HG02798 (cell line): ENCODE data around the gene FBXO31.
A peak's percentile ranks its signal among the peaks of the same experiment; 100 is the strongest.

Experiments used
- ATAC-seq: cut with Tn5 transposase; IDR thresholded peaks from one replicate; pipeline ENCODE4 v1.9.1; 2021; ENCODE audit warnings: mild to moderate bottlenecking; ENCODE audit not compliant: unreplicated experiment, poor library complexity

FBXO31 gene, protein sequence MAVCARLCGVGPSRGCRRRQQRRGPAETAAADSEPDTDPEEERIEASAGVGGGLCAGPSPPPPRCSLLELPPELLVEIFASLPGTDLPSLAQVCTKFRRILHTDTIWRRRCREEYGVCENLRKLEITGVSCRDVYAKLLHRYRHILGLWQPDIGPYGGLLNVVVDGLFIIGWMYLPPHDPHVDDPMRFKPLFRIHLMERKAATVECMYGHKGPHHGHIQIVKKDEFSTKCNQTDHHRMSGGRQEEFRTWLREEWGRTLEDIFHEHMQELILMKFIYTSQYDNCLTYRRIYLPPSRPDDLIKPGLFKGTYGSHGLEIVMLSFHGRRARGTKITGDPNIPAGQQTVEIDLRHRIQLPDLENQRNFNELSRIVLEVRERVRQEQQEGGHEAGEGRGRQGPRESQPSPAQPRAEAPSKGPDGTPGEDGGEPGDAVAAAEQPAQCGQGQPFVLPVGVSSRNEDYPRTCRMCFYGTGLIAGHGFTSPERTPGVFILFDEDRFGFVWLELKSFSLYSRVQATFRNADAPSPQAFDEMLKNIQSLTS

DNA sequence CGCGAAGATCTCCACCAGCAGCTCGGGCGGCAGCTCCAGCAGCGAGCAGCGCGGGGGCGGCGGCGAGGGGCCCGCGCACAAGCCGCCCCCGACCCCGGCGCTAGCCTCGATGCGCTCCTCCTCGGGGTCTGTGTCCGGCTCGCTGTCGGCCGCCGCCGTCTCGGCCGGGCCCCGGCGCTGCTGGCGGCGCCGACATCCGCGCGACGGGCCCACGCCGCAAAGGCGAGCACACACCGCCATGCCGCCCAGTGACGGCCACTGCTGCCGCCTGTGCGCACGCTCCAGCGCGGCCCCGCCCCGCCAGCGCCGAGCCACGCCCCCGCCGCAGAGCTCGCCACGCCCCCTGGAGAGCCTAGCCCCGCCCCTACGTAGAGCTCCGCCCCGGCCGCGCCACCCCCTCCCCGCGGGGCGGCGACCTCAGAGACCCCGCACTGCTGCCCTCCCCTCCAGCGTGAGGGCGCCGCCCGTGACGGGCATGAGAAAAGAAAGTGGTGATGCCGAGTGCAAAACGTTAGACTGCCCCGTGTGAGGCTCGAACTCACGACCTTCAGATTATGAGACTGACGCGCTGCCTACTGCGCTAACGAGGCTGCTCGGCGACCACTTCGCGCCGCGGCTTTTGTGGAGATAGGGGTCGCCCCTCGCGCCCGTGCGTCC lies at the start of gene FBXO31:
Gene FBXO31, minus strand, starts transcription at position 272 of the 657 bp plus-strand sequence. Its CDS starts 32 bp downstream, at position 240.
- ATAC-seq: peak; percentile 61

DNA sequence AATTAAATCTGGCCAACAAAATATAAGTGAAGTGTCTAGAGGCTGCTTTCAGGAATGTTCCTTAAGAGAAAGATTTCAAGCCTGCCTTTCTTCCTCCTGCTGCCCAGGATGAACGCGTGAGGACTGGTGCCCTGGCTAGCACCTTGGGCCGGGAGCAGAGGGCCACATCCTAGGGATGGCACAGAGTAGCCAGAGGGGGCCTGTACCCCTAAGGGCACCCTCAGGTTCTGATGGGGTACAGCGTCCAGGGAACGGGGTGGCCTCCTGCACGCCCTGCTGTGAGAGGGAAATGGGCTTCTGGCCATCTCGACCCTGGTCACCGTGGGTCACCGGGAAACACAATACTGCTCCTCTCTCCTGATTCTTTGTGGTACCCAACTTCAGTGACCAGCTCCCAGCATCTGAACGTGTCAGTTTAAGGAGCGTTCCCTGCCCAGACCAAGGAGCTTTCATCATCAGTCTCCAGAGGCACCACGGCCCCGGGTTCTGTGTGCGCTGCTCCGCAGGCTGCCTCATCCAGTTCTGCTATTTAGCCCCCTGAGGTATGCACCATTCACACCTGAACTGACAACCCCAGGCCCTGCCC lies 48.8 kb upstream of the FBXO31 start:
- ATAC-seq: no peak

DNA sequence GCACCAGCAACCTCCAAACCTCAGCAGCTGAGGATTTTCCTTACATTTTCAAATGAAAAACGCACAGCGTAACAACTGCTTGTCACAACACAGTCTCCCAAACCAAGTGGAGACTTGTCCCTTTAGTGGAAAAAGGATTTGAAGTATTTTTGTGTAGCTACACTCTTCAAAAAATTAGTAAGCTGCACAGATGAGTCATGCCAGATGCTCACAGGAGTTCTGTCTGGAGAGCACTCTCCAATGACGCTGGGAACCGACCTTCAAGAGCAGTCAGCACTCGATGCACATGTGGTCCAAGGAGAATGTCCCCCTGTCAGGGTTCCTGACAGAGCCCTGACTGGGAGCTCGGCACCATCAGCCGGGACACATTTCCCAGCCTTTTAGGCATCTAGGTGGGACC lies 48.4 kb upstream of the FBXO31 start:
- no peak for ATAC-seq

DNA sequence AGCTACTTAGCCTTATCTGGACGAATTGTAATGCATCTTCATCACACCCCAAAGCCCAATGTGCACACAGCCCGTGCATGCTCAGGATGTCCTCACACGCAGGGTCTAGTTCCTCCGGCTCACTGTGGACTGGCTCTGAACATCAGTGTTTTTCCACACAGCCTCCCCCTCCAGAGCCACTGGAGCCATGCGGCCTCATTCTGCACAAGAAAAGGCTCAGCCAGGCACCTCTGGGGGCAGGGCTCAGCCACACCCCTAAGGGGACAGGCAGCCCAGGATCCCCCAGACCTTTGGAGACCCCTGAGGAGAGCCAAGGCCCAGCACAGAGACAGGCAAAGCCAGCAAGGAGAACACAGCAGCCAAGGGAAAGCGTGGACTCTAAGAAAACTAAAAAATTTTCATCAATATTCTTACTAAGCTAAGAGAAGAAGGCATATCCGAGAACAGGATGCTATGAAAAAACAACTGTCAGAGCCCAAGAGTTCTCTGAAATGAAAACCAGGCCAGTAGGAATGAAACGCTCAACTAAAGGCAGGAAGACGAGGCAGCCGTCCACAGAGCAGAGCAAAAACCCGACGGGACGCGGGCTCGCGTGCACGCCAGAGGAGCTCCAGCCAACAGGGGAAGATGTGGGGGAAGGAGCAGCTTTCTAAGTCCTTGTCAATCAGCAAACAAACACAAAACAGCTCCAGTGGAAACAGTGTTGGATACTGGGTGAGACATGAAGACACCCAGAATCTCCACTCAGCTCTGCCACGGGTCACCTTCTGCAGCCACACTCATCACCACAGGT lies 43.0 kb upstream of the FBXO31 start:
- no peak for ATAC-seq

DNA sequence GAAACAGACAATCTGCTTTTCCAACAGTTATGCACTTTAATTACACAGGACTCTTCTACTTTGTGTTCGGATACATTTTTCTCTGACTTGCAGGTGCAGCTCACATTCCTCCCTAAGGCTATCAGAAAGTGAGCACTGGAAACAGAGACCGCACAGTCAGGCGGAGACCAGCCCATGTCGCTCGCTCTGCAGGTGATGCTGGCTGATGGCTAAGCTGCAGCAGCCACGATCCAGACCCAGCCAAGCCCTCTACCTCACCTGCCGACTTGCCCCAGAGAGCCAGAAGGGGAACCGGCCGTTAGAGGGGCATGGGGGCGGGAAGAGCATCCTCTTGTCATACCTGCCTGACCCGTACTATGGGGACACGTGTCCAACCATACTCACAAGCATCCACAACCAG lies 42.4 kb upstream of the FBXO31 start:
- no peak for ATAC-seq

DNA sequence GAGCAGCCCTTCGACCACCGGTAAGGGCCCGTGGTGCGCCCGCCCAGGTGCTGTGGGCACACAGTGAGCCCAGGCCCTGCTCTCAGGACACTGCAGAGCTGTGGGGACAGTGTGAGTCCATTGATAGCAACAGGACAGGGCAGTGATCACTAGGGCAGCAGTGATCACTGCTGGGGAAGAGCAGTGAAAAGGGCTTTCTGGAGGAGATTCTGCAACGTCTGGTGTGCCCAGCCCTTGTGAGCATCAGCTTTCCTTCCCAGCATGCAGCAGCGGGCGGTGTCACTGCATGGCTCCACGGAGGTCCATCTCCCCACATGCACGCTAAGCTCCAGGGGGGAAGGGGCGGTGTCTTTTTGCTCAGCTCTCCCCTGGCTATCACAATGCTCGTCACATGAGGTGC lies 40.7 kb upstream of the FBXO31 start:
- ATAC-seq: no peak

DNA sequence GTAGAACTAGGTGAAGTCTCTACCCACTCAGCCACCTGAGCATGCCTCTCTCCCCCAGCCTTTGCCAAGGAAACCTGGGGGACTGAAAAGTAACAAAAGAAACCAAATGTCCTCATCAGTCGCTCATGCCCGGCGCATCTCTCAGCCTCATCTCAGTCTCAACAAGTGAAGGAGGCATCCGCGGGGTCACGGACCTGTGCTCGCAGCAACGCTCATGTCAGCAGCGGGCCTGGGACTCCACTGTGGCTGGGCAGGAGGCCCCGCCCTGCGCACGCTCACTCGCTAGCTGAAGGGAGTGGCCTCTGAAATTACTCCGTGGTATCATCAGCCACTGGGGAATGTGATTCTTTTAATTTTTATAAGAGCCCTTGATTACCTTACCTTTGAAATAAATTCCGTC lies 39.9 kb upstream of the FBXO31 start:
- ATAC-seq: no peak

DNA sequence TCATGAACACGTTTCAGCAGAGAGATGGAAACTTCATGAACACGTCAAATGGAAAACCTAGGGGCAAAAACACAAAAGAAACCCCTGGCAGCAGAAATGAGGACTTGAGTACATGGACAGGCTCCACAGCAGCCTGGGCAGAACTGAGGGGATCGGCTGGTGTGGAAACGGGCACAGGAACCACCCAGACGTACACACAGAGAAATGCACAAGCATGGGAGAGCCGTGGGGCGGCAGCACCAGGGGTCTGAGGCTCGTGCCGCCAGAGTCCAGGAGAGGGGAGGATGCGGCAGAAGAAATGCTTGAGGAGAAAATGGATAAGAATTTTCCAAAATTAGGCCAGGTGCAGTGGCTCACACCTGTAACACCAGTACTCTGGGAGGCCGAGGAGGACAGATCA lies 38.5 kb upstream of the FBXO31 start:
- ATAC-seq: no peak

DNA sequence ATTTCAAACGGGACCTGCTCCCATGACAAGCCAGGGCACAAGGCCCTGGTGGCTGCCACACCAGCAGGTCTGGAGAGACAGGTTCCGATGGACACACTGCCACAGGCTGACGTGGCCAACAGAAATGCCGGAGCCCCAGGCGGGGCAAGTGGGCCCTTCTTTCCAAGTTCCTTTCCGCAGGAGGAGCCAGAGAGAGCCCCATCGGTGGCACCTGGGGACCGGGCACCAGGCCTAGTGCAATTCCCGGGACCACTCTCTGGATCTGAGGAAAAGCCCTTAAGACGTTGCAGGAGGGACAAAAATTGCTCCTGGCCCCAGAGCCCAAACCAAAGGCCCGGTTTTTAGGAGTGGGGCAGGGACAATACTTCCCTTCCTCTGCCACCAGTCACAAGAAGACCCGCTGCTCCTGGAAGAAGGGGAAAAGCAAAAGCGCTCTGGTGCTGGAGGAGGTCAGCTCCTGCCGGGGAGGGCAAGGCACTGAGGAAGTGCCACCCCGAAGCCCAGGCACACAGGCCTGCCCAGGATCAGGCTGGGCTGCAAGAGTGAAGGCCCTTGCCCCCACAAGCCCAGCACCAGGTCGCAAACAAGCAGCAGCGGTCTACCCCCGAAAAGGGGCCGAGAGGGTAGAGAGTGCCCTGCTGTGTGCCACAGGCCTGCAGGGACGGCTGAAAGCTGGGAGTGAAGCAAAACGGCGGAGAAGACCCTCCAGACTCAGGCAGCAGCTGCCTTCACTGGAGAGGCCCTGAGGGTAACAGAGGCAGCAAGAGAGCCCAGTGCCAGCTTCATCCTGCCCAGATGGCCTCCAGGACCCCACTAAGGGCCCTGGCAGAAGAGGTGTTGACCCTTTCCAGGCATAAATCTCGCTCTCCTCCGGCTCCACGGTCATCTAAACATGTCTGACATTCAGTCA lies 37.7 kb upstream of the FBXO31 start:
- ATAC-seq: no peak

DNA sequence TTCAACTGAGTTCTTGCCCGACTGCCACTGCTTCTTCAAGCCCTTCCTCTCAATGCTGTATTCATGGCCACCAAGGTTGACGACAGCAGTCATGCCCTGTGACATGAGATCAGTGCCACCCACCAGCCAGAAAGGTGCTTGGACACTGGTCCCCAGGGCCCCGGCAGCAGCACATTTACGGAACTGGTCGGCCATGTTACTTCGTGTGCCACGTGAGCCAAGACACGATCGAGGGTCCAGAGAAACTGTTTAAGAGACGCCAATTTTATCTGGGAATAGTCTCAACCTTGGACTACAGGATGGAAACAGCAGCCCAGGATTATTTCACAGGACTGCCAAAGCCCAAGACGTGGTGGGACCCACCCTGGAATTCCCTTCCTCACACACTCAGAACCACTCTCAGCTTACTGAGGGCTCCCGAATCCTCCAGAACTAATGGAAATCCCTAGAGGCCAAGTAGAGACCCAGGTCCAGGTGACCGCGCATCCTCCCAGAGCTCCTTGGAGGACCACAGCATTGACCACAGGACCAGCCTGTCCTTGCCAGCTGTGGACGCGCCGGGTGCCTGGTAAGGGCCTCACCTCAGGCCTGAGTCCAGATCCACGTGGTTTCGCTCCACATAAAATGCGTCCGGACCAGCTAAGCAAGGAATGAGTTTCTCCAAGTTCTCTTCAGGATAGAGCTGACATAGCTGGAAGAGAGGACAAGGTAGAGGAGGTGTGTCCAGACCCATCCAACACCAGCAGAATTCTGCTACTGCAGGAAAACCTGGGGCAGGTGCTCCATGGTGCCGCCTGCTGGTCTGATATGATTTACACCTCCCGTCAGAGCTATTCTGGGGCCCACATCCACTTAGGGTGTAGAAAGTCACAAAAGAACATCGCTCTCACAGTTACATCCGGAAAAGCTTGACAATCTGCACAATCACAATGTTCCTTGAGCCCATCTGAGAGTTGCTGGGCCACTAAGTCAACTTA lies 36.7 kb upstream of the FBXO31 start:
- no peak for ATAC-seq

DNA sequence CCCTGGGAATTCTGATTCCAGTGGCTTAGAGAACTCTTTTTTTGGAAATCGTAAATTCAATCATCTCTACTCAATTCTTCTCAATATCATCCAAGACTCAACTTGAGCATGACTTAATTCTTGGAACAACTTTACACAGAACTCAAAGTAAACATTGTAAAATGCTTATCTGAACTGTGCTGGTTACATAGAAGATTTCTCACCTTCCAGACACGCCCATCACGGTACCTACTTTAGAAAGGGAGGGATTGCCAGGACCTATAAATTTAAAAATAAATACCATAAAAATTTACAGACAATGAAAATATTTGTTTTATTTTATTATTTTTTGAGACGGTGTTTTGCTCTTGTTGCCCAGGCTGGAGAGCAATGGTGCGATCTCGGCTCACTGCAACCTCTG lies 35.1 kb upstream of the FBXO31 start:
- ATAC-seq: no peak

DNA sequence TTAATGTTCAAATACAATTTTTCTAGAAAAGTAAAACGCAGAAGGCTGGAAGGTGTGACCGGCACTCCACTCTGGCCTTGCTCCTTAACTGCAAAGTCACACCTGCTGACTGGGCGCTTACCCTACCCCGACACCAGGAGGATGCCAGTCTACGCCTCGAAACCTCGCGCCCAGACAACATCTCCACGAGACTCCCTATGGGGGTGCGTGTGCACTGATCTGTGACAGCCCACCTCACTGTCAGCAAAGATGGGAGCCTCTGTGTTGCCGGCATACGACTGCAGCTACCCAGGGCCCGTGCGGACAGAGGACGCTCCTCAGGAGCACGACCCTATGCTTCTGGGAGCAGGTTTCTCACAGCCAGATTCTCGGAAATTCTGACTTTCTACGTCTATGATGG lies 34.6 kb upstream of the FBXO31 start:
- no peak for ATAC-seq

DNA sequence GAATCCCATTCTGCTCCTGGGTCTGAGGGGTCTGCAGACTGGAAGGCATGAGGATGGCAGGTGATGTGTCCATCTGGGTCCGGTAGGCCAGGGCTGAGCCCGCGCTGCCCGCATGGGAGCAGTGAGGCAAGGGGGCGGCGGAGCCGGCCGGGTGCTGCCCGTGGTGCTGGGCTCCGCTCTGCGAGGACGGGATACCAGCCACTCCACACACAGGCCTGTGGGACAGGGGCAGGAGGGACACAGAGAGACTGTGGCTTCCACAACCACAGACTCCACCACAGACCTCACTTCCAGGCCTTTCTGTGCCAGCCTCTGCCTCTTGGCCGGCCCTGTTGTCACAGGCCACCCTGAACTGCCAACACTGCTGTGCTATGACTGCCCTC lies 33.9 kb upstream of the FBXO31 start:
- no peak for ATAC-seq

DNA sequence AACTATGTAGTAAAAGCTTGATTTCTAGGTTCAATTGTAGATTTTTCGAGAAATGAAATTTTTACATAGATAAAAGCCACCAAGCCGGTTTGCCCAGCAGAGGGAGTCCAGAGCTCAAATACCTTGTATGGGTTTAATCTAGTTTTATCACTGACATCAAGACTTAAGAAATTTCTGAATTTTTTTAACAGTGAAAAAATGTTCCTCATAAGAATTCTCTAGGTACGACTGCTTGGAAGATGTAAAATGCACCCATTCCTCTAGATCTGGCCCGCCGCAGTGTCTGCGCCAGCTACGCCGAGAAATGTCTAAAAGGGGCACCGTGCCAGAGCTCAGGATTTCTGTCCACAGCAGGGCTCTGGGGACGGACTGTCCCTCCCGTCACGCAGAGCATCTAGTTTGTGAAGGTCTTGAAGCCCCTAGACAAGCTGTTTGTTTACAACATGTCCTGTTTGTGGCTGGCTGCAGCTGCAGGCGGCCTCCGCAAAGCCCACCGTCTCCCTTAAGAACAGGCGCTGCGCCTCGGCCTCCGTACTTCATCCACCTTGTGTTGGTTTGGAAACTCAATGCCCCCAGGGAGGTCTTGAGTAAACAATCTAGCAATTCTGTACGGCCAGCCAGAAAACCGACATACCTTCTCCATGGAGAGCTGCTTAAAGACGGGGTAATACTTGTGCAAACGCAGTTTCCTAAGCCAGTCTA lies 33.4 kb upstream of the FBXO31 start:
- ATAC-seq: no peak

DNA sequence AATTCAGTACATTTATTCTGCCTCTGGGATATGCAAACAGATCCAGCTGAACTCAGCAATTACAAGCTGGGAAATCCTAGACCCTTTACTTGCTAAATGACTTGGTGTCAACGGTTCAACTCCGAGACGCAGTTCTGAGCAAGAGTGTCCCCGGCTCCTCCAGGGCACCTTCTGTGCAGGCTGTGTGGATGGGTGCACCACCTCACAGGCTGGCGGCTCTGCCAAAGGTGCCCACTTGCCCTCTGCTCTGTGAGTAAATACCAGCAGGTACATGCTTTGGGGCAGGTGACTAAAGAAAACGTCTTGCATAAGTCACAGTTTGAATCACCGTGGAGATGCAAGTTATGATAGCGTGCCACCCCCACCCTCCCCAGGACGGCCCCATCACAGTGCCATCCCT lies 31.9 kb upstream of the FBXO31 start:
- ATAC-seq: no peak

DNA sequence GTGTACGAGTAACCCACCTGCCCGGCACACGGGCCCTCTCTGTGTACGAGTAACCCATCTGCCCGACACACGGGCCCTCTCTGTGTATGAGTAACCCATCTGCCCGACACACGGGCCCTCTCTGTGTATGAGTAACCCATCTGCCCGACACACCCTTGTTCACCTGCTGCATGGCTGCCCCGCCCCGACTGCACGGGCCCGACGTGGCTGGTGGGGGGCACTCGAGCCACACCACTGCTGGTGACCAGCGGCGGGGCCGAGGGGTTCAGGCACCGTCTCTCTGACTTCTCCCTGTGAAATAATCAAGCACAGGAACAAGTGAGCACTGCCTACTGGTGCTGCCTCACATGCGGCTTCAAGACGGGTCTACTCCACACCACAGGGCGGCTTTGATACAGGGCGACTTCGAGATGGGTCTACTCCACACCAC lies 30.7 kb upstream of the FBXO31 start:
- ATAC-seq: no peak

DNA sequence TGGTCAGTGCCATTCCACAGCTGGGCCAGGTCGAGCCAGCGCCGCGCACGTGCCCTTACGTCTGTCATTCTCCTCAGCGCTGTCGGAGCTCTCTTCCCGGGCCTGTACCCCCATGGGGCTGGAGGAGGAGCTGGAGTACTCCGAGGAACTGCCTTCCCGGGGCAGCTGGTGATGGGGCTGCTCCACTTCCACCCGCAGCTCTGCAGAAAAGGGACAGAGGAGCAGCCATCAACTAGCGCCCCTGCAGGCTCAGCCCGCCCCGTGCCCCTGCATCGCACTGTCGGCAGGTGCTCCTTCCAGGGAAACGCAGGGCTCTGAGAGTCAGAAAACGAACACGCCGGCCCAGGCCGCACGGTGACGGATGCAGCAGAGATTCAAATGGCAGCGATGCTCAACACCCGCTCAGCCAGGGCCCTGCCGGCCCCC lies 29.4 kb upstream of the FBXO31 start:
- no peak for ATAC-seq
